ENCODE data around the gene C5orf46.
"Not testable (repeated sequence)": the region's sequence is repeated elsewhere in the genome, so short reads cannot be mapped to it uniquely, and the experiment has no call there.

Gene C5orf46

DNA sequence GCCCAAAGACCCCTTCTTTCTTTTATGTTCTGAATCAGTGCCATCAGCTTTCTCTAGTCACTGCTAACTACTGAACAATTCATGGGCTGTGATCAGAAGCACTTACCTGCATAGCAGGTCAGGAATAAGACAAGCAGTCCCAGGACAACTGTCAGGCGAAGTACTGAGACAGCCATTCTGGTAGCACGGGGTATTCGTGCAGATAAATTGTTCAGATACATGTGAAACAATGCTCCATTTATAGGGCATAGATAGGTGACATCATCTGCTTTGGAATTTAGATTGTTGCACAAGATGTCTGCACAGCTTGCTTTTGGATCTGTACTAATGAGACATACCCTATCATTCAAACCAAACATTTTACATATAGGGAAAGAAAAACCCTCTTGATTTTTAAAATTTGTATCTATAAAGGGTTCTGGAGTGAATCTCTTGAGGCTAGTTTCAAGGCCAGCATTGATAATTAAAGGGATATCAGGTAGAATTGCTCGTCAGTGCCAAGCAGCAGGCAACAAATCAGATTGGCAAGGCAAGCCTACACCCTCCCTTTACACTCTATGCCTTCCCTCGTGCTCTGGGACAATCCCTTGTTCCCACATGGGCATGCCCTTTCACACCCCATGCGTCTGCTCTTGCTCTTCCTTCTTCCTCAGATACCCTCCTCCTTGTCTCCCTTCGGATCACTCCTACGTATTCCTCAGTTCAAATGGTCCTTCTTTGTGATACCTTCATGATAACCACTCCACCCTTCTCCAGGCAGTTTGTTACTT, at the start of gene C5orf46:
Gene C5orf46 (minus strand): TSS at position 213 of the 770 bp plus-strand sequence. CDS start 37 bp downstream, at position 176.
- no peak for DNase-seq (ENCODE audit: low spot score)

DNA sequence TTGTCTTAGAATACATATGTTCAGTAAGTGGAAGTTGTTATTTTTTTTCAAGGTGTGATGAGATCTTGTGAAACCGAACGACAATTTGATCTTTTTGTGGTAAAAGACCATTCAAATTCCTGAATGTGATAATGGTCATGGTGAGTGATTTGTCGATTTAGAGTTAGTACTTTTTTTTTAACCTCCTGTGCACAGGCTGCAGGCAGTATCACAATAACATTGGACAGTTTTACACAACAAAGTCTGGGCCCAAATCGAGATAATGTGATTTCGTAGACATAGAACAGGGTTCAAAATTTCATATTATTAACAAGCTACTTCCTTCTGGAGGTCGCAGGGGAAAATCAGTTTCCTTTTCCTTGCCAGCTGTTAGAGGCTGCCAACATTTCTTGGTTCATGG, 48.6 kb upstream of the C5orf46 start:
- no peak for DNase-seq (ENCODE audit: low spot score)

DNA sequence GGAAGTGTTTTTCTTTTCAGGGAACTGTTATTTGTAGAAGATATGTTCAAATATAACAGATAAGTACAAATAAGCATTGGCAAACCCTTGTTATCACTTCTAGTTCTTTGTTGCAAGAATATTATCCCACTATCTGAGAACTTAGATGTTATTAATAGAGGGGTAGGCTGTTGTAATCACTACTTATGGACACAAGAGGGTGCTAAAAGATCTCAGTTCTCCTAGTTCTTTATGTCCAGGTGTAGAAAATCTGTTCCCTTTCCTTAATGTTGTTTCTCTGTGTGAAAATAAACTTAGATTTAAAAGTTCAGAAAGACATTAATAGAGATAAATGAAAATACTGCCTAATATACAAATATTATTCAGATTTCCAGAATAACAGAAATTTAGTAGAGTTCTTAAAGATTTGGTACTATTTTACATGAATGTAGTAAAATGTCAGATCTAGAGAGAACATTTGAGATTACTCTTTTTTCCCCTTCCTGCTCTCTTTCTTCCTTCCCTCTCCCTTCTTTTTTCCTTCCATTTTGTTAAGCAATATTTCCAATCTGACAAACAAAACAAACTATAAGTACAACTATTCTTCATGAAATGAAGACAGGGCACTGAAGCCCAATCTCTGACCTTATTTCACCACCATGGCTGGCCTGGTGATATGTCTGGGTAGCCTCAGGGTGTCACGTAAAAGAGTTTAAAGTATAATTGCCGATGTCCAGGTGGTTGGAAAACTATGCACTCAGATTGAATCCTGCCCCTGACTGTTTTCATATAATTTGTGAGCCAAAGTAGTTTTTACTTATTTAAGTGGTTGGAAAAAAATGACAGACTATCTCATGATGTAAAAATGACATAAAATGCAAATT, 43.6 kb upstream of the C5orf46 start:
- no peak for DNase-seq (ENCODE audit: low spot score)

DNA sequence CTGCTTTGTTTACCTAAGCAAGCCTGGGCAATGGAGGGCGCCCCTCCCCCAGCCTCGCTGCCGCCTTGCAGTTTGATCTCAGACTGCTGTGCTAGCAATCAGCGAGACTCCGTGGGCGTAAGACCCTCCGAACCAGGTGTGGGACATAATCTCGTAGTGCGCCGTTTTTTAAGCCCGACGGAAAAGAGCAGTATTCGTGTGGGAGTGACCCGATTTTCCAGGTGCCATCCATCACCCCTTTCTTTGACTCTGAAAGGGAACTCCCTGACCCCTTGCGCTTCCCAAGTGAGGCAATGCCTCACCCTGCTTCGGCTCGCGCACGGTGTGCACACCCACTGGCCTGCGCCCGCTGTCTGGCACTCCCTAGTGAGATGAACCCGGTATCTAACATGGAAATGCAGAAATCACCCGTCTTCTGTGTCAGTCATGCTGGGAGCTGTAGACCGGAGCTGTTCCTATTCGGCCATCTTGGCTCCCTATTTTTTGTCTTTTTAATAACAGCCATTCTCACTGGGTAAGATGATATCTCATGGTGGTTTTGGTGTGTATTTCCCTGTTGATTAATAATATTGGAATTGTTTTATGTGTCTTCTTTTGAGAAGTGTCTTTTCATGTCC, 40.4 kb upstream of the C5orf46 start:
- not testable (repeated sequence) for DNase-seq (ENCODE audit: low spot score)

DNA sequence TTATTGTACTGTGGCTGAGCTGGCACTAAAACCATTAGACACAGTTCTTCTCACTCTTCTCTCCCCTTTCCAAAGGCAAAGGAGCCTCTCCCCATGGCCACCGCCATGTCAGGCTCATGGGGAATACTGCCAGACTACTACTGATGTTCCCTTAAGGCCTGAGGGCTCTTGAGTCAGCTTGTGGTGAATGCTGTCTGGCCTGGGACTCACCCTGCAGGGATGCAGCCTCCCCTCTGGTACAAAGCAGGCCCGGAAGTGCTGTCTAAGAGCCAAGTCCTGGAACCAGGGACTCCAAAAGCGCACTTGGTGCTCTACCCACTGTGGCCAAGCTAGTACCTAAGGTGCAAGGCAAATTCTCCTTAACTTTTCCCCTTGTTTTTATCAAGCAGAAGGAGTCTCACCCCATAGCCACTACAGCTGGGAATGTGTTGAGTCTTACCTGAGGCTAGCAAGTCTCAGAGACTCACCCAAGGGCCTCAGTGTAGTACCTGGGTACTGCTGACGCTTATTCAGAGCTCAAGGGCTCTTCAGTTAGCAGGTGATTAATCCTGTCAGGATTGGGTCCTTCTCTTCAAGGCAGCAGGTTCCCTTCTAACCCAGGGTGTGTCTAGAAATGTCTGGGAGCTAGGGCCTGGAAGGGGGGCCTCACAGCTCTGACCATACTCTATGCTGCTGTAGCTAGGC, 33.2 kb upstream of the C5orf46 start:
- no peak for DNase-seq (ENCODE audit: low spot score)

GRCh38 chr5:147935032-147935431, 28.7 kb upstream of the C5orf46 start:
- no peak for DNase-seq (ENCODE audit: low spot score)

DNA sequence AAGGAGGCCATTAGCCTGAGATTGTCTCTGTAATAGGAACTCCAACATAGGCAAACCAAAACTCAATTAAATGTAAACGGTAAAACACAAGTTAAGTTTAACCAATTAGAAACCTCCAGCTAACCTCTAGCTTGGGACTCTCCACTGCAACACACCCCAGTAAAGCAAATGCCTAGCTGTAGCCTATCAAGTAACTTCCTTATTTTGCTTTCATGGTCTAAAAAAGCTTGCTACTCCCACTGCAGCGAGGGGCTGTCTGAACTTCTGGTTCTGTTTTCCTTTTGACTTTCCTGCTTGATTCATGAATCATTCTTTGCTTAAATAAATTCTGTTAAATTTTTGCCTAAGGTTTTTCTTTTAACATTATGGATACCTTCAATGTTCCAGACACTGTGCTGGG, 24.4 kb upstream of the C5orf46 start:
- no peak for DNase-seq (ENCODE audit: low spot score)

DNA sequence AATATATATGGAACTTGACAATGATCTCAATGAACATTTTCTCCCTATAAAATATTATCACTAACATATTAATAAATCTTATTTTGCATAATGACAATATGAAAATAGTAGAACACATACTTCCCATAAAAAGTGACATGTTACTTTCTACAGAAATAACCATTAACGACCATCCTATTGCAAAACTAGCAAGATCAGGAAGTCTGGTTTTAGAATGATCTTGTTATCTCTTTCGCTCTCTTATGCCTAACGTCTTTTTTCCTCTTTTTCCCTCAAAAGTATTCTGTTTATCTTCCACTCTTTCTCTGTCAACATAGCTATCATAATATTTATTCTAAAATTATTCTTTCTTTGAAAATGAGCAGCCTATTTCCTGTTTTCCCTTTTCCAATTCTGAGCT, 21.6 kb upstream of the C5orf46 start:
- no peak for DNase-seq (ENCODE audit: low spot score)

DNA sequence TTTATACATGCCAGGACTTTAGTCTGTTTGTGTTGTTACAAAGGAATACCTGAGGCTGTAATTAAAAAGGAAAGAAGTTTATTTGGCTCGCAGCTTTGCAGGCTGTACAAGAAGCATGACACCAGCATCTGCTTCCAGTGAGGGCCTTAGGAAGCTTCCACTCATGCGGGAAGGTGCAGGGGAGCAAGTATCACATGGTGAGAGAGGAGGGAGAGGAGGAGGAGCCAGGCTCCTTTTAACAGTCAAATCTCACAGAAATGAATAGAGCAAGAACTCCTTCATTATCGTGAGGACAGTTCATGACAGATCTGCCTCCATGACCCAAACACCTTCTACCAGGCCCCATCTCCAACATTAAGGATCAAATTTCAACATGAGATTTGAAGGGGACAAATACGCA, 18.7 kb upstream of the C5orf46 start:
- no peak for DNase-seq (ENCODE audit: low spot score)

DNA sequence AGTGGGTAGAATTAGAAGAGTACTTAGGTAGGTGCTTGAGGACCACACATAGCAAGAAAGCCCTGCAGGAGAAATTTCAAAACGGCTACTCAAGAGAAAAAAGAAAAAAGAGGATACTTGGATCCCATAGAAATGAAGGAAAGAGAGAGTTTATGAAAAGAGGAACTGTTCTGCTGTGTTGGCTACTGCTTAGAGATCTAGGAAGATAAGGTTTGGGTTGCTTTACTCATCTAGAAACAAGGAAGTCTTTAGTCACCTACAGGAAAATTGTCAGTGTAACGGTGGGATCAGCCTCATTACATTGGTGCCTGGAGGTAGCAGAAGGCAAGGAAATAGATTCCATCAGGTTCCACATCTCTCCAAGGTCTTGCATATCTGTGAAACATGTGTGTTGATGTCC, 14.8 kb upstream of the C5orf46 start:
- DNase-seq (ENCODE audit: low spot score) = no peak

DNA sequence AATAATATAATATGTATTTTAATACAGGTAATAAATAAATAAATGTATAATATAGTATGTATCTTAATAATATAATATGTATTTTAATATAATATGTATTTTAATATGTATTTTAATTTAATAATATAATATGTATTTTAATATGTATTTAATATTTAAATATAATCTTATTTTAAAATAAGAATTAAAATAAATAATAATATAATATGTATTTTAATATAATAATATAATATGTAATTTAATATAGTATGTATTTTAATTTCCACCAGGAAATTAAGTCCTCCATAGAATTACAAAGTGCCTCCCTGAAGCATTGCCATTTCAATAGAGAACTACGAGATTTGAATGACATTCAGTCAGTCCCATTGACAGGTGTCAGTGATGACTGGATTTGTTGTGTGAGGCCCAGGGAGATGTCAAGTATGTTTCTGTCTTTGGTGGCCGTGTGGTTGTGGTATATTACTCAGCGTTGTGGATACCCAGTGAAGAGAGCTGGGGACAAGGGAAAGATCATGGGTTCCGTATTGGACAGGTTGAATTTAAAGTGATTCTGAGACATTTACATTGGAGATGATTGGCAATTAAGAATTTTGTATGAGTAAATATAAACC, 14.2 kb upstream of the C5orf46 start:
- DNase-seq (ENCODE audit: low spot score) = no peak

- DNase-seq (ENCODE audit: low spot score) = no peak
Measured at GRCh38 chr5:147918899-147919298, 12.6 kb upstream of the C5orf46 start.

DNA sequence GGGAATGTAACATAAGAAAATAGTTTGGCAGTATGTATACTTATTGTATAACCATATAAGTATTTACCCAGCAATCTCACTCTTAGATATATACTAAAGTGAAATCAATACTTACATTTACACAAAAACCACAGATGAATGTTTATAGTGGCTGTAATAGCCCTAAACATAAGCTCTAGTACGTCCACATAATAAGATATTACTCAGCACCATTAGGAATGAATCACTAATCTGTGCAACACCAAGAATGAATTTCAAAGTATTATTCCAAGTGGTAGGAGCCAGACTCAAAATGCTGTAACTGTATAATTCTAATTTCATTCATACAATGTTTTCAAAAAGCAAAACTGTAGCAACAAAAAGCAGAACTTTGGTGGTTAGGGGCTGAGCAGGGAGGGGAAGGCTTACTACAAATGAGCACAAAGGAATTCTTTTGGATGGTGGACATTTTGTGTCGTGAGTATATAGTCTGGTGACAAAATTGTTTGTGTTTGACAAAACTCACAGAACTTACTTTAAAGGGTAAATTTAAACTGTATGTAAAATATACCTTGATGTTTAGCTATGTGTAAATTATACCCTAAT, 11.9 kb upstream of the C5orf46 start:
- no peak for DNase-seq (ENCODE audit: low spot score)

DNA sequence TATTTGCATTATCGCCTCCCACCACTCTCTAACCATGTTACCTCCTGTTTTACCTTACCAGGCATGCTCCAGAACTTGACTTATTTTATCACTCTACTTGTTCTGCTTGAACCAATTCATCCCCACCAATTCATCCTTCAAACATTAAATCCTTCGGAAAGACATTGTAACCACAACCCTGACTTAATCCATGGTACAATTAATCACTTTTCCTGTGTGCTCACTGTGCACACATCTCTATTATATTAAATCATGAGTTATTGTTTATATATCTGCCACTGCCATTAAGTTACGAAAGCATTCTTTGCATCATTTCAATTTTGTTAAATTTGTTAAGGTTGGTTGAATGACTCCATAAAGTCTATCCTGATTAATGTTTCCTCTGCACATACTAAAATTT, 7.4 kb upstream of the C5orf46 start:
- DNase-seq (ENCODE audit: low spot score) = no peak

DNA sequence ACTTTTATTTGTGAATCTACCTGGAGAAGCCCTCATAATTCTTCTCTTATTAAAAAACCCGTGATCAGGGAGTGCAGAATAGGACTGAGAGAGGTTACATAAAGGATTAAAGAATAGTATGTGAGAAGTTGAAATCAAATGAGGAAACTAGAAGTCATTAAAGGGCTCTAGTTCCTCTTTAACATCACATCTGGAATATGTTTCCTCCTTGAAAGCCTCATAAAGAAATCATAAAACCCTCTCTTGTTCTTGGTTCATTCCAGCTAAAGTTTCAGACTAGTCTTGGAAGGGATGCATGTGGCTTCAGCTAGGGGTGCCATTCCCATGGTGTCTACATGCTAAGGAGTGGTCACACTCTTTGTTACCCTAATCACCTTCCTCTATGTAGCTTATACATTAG, 5.7 kb upstream of the C5orf46 start:
- DNase-seq (ENCODE audit: low spot score) = no peak

DNA sequence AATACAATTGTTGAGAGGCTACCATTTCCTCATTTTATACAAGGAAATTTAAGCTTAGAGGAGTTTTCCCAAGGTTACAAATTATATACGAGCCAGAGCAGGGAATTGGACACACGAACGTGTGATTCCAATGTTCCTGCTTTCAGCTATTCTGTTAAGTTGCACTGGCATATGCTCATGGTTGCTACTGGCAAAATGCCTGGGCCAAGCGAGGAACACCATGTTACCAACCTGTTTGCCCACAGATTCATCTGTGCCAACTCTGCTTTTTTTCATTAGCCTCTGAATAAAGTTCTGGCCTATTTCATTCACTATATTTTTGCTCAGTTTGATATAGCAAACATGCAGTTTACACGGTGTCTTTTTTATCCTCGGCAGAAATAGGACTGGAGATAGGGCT, 5.1 kb upstream of the C5orf46 start:
- no peak for DNase-seq (ENCODE audit: low spot score)

DNA sequence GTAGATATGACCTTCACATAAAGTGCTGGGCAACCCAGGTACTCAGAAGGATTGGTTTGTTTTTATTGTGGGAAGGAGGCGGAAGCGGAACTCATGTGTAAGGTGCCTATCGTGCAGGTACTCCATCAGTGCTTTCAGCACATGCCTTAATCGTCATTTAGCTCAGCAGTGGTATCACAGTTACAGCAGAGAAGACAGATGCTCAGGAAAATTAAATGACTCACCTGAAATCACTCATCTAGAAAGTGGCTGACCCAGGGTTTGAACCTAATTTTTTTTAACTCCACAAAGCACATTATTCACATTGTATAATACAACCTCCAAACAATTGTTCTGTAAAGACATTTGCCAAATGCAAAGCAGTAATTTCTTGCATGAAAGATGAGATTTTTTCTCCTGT, 2.2 kb downstream of the C5orf46 start:
- no peak for DNase-seq (ENCODE audit: low spot score)

DNA sequence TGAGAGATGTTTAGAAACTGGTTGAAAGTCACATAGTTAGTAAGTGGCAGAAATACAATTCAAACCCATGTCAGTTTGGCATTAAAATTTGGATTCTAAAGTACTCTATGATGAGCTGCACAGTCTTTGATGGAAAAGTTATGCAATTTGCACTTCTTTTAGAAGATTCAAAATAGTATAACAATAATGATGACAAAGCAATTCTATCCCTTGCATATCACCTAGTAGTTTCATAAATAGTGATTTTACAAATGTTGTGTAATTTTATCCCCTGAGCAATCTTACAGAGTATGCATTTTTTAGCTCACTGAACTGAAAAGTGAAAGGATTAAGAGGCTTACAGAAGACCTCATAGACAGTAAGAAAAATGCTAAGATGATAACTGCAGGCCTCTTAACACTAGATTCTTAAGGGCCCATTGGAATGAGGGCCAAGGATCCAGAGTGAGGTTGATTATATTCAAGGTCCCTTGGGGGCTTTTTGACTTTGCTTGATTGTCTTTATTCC, 3.7 kb downstream of the C5orf46 start:
- no peak for DNase-seq (ENCODE audit: low spot score)

GRCh38 chr5:147901599-147902039, 4.7 kb downstream of the C5orf46 start:
- DNase-seq (ENCODE audit: low spot score) = no peak

GRCh38 chr5:147898875-147899401, 7.4 kb downstream of the C5orf46 start:
- no peak for DNase-seq (ENCODE audit: low spot score)

DNA sequence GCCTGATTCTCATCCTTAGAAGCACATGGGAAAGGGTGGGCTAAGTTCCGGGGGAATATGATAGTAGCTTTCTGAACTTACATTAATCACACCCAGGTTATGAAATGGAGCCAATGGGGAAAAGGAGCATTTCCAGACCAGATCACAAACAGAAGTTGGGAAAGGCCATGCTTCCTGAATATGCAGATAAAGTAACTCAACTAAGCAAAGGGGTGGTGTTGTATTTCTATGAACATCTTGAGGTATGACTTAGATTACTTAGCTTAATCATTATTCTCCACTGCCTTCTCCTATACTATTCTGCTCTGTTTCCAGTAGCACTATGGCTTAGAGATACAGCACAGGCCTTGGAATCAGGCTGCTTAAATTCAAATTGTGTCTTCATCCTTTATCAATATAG, 10.5 kb downstream of the C5orf46 start:
- DNase-seq (ENCODE audit: low spot score) = no peak

Measured in CD4-positive, alpha-beta T cell treated with Interleukin-2 at 100 ng/mL for 4 hours (primary cell).